GM21528 (cell line): ENCODE data around the gene NPY4R2.
"Not testable (repeated sequence)": the region's sequence is repeated elsewhere in the genome, so short reads cannot be mapped to it uniquely, and the experiment has no call there.

ENCODE experiments used
- ATAC-seq: cut with Tn5 transposase; IDR thresholded peaks from one replicate; pipeline ENCODE4 v1.9.1; 2021; ENCODE audit warnings: mild to moderate bottlenecking, moderate library complexity; ENCODE audit not compliant: unreplicated experiment, low FRiP score

The NPY4R2 gene

DNA sequence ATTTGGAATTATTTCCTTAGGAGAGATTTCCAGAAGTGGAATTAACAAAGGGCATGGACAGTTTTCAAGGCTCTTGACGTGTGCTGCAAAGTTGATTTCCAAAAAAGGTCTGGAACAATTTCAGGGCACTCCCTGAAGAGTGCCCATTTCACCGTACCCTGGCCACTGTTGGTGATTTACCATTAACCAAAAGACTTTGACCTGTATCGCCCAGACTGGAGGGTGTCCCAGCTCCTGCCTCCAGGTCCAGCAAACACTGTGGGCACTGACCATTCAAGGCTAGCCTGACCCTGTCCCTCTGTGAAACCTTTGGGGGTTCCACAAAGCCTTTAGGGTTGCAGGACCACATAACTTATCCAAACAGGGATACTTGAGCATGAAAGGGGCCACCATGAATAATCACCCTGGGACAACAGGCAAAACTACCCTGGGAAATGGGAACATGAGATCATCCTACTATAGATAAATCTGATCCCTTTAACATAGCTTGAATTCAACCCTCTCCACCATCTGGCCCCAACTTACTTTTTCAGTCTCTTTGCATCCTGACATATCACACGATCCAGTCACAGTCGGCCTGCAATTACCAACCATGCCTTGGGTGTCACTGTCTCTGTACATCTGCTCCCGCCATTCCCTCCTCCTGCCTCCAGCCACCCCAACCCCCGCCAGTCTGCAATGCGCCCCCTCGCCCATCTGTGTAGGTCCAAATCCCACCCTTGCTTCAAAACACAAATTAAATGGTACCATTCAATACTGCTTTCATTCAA lies 8.9 kb downstream of the NPY4R2 start:
- ATAC-seq: not testable (repeated sequence)

DNA sequence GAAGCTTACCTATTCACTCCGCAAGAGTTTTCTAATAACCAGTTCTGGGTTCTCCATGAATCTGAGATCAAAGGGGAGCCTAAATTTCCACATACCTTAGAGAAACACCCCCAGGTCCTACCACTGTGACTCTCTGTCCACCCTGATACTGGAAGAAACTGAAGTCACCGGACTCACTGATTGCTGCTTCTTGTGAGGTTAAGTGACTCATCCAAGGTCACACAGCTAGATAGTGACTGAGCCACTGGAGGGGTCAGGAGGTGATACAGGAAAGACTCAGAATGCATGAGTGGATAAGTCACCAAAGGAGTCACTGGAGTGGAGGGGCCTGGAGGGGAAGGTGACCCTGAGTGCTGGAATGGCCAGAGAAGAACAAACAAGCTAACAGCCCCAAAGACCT lies 9.8 kb downstream of the NPY4R2 start:
- not testable (repeated sequence) for ATAC-seq

DNA sequence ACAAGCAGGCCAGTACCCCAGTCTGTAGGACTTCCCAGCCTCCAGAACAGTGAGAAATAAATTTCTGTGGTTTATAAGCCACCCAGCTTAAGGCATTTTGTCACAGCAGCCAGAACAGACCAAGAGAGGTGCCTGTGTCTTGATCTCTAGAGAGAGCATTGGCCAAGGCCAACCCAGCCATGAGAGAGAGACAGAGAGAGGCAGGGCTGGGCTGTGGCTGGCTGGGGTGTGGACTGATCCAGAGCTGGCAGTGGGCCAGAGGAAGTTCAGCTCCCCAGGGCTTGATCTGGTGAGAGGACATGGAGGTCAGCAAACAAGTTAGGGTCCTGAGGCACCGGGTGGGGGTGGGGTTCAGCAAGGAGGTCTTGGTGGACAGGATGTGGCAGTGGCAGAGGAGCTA lies 14.4 kb downstream of the NPY4R2 start:
- not testable (repeated sequence) for ATAC-seq

DNA sequence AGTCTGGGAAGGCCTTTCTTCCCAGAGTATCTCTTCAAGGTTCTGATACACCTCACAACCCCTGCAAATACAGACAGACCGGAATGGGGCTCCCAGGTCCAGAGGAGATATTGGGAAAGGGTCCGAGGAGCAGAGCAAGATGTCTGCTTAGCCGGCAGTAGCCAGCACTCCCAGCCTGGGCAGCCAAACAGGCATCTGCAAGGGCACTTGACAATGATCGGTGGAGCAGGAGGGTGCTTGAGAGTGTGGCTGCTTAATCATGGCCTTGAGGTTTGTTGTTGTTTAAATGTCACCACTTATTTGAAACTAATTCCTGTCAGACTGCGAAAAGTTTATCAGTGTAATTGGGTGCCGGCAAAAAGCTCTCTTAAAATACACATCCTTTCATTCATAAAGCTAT lies 15.0 kb downstream of the NPY4R2 start:
- not testable (repeated sequence) for ATAC-seq

DNA sequence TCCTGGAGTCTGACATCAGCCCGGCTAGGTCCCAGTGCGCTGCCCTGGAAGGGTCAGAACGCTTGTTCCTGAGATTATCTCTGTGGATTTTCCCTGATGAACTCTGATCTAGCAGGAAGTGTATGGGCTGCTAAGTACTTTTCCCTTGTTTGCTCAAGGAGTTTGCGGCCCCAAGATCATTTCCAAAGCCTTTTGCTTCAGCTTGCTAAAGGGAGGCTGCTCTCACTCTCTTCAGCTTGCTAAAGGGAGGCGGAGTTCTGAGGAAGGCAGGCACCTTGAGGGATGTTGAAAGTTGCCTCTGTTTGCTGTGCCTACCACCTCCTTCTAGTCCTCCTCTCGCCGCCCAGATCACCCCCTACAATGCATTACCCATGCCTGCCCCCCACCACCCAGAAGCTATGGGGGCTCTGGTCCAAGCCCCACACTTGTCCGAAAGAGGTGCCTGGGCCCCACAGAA lies 18.3 kb downstream of the NPY4R2 start:
- not testable (repeated sequence) for ATAC-seq

DNA sequence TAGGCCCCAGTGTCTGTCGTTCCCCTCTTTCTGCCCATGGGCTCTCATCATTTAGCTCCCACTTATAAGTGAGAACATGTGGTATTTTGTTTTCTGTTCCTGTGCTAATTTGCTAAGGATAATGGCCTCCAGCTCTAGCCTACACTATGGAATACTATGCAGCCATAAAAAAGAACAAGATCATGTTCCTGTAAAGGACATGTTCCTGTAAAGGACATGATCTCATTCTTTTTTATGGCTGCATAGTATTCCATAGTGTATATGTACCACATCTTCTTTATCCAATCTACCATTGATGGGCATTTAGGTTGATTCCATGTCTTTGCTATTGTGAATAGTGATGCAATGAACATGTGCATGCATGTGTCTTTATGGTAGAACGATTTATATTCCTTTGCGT lies 19.2 kb downstream of the NPY4R2 start:
- not testable (repeated sequence) for ATAC-seq

DNA sequence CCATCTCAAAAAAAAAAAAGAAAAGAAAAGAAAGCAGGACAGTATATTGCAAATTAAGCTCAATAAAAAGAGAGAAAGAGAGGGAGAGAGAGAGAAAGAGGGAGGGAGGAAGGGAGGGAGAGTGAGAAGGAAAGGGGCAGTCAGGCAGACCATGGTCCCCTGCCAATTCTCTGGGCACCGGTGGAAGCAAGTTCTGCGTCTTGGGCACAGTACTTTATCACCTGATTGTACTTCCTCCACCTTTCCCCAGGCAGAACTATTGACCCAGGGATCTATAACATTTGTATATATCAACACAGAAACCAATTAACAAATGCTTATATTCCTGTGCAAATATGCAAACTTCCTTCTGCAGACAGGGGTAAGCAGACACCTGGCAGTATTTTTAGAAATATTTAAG lies 22.4 kb downstream of the NPY4R2 start:
- not testable (repeated sequence) for ATAC-seq

DNA sequence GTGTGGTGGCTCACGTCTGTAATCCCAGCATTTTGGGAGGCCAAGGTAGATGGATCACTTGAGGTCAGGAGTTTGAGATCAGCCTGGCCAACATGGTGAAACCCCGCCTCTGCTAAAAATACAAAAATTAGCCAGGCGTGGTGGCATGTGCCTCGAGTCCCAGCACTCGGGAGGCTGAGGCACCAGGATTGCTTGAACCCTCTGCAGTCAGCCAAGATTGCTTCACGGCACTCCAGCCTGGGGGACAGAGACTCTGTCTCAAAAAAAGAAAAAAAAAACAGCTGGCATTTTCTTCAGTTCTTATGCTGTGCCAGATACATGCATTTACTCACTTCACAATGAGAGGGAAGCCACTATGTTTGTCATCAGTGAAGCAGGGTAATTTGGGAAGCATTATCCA lies 22.9 kb downstream of the NPY4R2 start:
- ATAC-seq: not testable (repeated sequence)

DNA sequence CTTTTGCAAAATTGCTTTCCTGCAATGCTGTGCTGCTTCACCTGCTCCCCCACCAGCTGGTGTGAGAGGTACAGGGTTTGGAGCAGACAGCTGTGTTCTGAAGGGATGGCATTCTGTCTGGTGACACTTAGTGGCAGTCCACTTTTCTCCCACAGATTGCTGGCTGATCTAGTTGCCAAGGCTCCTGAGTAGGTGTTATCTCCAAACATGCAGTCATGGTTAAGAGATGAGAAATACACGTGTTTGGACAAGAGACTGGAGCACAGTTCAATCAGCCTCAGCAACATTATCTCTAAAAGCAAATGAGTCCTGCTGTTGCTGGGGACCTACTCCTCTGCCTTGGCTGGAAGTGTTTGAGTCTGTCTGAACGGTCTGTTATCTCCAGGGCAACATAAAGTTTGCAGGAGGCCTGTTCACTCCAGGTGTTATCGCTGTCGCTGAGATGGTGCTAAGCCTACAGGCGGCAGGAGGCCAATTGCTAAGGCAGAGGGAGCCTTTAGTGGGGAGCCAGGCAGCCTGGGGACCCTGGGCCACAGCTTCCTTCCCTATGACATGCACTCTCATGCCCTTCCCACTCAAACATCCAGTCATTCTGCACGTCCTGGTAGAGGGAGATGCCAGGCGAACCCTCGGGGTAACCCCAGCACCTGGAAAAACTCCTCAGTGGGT lies 24.0 kb downstream of the NPY4R2 start:
- ATAC-seq: not testable (repeated sequence)

DNA sequence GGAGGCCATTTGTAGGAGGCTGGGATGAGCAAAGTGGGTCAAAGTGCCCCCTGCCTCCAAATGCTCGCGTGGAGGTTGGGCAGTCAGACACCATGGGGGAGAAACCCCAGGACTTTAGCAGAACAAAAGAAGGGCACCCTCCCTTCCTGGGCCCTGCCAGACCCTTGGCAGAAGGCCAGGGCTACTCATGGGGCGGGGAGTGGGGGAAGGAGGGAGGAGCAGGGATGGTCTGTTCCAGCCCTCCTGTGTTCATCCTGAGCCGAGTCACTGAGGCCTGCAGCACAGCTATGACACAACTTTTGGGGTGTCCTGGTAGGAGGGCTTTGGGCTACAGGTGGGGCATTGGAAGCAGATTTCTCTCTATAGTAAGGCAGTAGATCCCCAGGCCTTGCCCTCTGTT lies 24.9 kb downstream of the NPY4R2 start:
- ATAC-seq: not testable (repeated sequence)

DNA sequence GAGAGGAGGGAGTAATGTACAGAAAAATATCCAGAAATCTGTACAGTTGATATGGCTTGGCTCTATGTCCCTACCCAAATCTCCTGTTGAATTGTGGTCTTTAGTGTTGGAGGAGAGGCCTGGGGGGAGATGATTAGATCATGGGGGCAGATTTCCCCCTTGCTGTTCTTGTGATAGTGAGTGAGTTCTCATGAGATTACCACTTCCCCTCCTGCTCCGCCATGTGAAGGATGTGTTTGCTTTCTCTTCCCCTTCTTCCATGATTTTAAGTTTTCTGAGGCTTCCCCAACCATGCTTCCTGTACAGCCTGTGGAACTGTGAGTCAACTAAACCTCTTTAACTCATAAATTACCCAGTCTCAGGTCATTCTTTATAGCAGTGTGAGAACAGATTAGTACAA lies 29.0 kb downstream of the NPY4R2 start:
- not testable (repeated sequence) for ATAC-seq

DNA sequence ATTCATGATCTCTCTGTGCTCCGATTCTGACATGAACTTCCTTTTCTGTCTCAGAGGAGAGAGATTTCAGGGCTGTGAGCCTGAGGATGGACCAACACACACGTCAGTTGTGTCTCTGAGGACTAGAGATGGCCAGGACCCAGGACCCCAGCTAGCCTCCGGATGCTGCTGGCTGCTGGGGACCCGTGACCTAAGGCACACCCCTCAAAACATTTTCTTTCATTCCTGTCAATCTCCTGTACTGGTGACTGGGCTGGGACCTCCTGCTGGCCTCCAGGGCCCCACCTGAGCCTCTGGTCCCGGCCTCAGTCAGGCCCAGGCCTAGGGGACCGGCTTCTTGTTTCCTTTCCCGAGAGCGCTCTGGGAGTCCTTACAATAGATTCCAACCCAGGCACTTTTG lies 38.7 kb downstream of the NPY4R2 start:
- not testable (repeated sequence) for ATAC-seq

DNA sequence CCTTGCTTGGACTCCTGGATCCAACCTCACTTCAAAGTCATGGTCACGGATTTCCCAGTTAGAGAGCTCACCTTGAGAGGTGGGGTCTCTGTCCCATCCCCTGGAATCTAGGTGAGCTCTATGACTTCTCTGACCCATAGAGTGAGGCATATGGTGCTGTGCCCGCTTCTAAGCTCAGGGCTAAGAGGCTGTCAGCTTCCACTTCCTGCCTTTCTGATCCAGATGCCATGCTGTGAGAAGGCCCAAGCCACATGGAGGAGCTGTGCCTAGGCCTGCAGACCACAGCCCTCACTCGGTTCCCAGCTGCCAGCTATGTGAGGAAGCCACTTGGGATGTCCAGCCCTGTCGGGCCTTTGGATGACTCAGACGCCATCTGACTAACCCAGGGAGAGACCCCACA lies 41.2 kb downstream of the NPY4R2 start:
- not testable (repeated sequence) for ATAC-seq

DNA sequence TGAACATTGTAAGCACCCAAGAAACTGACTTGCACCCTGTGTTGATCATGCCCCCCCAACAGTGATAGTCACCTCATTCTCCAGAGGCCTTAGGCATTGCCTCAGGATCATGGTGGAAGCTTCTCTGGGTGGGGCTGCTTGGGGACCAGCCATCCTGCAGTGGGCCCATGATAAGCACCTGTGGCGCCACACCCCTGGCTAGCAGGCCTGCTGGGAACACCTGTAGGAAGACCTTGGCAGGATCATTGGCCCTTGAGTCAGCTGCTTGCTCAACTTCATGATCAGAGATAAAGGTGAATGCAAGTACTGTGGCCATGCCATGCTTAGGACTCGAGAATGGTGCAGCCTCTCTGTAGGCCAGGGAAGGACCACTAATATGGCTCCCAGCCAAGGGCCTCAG lies 42.2 kb downstream of the NPY4R2 start:
- not testable (repeated sequence) for ATAC-seq

DNA sequence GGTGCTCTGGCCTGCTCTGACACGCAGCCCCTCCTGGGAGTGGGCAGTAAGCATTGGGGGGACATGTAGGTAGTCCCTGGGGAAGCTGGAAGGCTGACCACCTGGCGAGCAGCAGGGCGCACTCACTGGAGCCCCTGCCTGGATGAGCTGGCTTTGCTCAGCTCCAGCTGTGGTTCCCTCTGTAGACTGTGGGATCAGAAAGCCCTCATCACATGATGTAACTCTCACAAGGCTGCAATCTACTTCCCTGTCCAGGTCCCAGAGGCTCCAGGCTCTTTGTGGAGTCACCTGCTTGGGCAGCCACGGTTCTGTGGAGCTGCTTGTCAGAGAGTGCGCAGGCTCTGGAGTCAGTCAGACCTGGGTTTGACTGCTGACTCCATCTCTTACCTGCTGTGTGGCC lies 44.3 kb downstream of the NPY4R2 start:
- ATAC-seq: not testable (repeated sequence)

DNA sequence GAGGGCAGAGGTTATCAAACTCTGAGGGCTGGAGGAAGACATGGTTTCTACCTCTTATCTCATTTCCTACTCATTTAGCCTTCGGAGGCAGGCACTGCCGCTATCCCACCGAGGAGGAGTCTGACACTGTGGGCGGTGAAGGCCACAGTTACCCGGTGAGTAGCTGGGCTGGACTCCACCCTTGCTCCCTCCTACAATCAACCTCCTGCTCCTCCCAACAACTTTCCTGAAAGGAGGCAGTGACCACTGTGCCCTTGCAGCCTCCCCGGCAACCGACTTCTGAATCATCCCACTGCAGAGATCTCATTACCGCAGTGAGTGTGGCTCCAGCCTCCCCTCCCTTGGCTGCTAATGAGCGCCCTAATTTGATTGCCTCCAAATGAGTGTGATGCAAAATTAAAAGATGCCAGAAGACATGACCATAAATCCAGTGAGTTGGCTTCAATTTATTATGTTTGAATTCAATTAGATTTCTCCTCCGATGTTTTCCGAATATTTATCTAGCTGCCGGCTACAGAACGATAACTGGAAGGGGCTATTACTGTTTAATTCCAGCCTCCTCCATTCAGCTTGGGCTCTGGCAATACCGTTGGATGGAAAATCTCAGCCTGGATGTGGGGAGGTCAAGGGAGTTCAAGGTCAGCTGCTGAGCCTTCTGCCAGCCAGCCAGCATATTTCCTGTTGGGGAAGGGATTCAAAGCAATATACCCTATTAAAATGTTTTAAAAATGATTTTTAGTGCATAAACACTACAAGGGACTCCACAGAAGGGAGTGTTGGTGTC lies 46.0 kb downstream of the NPY4R2 start:
- ATAC-seq: not testable (repeated sequence)

DNA sequence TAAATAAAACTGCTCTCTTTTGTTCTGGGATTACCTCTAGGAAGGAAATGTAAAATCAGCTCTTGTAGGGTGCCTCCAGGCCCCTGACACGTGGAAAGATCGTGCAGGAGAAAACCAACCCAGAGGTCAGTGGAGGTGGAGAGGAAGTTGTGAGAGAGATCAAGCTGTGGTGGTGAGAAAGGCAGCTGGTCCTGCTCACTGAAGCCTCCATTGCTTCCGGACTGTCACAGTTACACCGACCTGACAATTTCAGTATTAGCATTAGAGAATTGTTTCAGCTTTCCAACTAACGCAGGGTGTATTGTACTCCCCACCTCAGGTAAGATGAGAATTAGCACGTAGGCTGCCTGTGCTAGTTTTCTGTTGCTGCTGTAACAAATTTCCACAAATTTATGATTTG lies 50.5 kb downstream of the NPY4R2 start:
- not testable (repeated sequence) for ATAC-seq

DNA sequence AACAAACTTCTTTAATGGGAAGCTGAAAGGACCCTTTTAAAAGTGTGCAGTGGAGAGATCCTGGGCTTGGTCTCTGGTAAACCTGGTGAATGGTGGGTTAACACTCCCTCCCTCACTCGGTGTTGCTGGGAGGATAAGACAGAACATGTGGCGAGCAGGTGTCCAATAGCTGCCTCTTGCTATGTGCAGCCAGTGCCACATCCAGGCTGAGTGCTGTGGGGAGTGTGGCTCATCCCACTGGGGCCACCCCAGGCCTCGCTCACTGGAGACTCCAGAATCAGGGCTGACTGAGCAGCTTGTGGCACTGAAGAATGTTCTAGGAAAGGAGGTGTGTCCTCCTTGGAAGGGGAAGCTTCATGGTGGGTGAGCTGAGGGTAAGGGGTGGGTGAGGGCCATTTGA lies 51.6 kb downstream of the NPY4R2 start:
- ATAC-seq: not testable (repeated sequence)

DNA sequence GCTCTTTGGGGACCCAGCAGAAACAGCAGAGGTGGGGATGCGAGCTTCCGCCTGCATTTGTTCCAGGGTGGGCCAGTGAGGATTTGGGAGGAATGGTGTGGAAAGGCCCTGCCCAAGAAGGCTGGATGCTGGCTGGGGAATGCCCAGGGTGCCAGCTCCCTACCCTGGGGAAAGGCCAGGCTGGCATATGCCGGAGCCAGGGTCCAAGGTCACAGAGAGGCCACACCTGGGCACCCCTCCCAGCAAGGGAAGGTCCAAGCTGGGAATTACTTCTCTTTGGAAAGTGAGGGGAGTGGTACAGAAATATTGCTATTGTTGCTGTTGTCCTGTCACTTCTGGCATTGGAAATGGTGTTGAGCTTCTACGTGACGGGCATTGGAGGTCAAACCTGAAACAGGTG lies 53.1 kb downstream of the NPY4R2 start:
- not testable (repeated sequence) for ATAC-seq

DNA sequence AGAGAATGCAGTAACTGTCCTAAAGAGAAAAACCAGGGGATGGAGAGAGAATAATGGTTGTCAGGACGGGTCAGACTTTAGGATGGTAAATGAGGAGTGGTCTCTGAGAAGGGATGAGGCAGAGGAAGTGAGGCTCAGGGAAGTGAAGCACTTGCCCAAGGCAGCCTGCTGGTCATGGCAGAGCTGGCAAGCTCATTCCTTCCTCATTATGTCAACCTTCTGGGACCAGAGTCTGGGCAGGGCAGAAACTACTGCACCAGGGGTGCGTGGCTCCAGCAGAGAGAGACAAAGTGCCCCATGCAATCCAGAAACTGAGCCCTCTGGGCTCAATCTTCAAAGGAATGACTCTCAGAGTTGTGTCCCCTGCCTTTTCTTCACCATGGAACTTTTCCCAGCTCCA lies 53.6 kb downstream of the NPY4R2 start:
- ATAC-seq: not testable (repeated sequence)
